Measurements from ENCODE around the gene C1orf210. TPM values are rescaled to one million over a fixed set of nuclear protein-coding genes. Genes with fewer than 3 reads are reported as not detected.

The C1orf210 gene
- total RNA-seq, 2 experiments from 2014 or later: not detected

DNA sequence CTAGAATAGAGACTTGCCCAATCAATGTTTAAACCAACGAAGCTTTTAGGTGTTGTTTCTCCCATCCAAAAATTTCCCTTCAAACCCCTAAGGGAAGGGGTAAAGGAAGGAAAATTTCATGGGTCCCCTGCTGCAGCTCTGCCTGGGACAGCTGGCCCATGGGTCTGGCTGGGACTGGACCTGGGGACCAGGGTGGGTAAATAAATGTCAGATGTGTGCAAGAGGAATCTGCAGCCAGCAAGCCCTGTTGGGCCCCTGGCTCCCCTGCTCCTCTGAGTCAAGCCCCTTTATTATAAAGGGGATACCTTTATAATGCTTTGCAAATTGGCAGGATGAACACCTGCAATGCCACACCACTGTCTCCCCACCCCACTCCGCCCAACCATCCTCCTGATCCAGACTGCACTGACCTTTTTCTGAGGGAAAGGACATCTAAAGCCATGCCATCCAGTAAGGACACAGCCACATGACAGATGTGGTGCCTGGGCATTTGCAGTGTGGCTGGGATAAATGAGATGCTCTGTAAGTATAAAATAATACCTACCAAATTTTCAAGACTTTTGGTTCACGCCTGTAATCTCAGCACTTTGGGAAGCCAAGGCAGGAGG lies 17.5 kb downstream of the C1orf210 start:
- Mint-ChIP-seq H3K9me3 (ENCODE audit: low read depth) (peaks cover 3% of the 10 kb centered on the region), H3K4me3 (no peak overlapping the region), H3K36me3 (ENCODE audit: low read depth) (no peaks in the 10 kb centered on the region), H3K4me1 (peaks cover 10% of the 10 kb centered on the region), H3K27me3 (peaks cover 5% of the 10 kb centered on the region), H3K27ac (no peak overlapping the region)
- ChIA-PET CTCF (no interaction called here), POLR2A (no interaction called here)
- no peak for DNase-seq
- intact Hi-C loops (cut with DNase I, micrococcal nuclease): no loop called here
- ATAC-seq: no peak

DNA sequence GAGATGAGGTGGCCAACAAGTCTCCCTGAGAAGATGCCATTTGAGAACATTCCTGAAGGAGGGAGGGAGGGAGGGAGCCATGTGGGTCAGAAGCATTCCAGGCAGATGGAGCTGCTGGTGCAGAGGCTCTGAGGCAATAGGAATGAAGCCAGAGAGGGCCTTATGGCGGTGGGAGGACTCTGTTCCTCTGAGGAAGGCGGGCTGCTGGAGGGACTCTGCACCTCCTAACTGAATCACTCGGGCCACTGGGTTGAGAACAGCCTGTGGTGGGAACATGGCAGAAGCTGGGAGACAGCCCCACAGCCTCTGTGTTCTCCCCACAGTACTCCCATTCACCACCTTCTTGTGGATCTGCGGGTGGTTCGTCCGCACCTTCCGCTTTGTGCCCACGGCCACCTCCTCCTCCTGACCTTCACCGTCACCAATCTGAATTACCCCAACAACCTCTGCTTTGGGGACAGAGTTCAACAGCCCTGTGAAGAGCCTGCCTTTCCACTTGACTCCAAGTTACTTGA lies 18.0 kb downstream of the C1orf210 start:
- no peak for DNase-seq
- Mint-ChIP-seq H3K27ac (no peak overlapping the region), H3K4me3 (no peak overlapping the region), H3K4me1 (peaks cover 10% of the 10 kb centered on the region), H3K36me3 (ENCODE audit: low read depth) (no peaks in the 10 kb centered on the region), H3K27me3 (peaks cover 5% of the 10 kb centered on the region), H3K9me3 (ENCODE audit: low read depth) (peaks cover 7% of the 10 kb centered on the region)
- ATAC-seq: no peak
- ChIA-PET CTCF (no interaction called here), POLR2A (no interaction called here)
- intact Hi-C loops (cut with DNase I, micrococcal nuclease): no loop called here

DNA sequence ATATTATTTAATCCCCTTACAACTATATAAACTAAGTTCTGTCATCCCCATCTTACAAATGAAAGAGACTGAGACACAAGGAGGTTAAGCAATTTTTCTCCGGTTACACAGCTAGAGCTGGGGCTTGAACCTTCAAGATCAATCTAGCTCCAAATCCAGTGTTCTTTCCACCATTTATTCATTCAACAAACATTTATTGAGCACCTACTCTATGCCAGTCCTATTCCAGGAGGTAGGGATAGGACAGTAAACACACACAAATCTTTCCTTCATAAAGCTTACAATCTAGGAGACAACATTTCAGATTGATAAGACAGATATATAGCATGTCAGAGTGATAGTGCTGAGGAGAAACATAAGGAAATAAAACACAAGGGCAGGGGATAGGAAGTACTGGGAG lies 18.5 kb downstream of the C1orf210 start:
- ATAC-seq: no peak
- ChIA-PET CTCF (interaction anchor here (0.6 kb wide), 1 partner anchor 1376 kb away, joined by 3 read pairs; no protein-coding TSS in a partner anchor), POLR2A (no interaction called here)
- H3K9me3 Mint-ChIP-seq (ENCODE audit: low read depth): peaks cover 7% of the 10 kb centered on the region
- no peak overlapping the region for H3K27ac Mint-ChIP-seq
- DNase-seq: no peak
- intact Hi-C loops (cut with DNase I, micrococcal nuclease): no loop called here
- H3K36me3 Mint-ChIP-seq (ENCODE audit: low read depth): no peaks in the 10 kb centered on the region
- no peak overlapping the region for H3K4me3 Mint-ChIP-seq
- peaks cover 5% of the 10 kb centered on the region for H3K27me3 Mint-ChIP-seq
- peaks cover 10% of the 10 kb centered on the region for H3K4me1 Mint-ChIP-seq

DNA sequence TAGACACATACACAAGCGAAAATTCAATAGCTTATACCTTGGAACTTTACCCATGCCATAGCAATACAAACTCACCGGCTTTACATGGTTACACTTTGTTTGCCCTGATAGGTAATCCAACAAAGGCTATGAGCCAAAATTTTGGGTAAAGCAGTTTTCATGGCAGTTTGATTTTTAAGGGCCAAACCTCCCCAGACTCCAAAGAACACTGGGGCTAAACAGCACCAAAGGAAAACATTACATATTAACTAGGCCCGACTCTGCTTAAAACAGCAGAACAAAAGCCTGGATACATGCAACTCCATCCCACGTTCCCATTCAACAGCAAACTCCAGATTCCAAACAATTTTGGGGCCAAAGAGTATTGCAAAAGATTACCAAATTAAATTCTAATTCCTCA lies 19.9 kb downstream of the C1orf210 start:
- H3K27ac Mint-ChIP-seq: no peak overlapping the region
- CTCF ChIA-PET: interaction anchor here (0.9 kb wide), 1 partner anchor 39 kb away, joined by 3 read pairs; no protein-coding TSS in a partner anchor
- DNase-seq (no peak), ATAC-seq (no peak)
- H3K9me3 Mint-ChIP-seq (ENCODE audit: low read depth): peaks cover 7% of the 10 kb centered on the region
- H3K4me1 Mint-ChIP-seq: peaks cover under 1% of the 10 kb centered on the region
- intact Hi-C loops (cut with DNase I, micrococcal nuclease): no loop called here
- H3K36me3 Mint-ChIP-seq (ENCODE audit: low read depth): no peaks in the 10 kb centered on the region
- H3K4me3 Mint-ChIP-seq: no peak overlapping the region
- POLR2A ChIA-PET: no interaction called here
- H3K27me3 Mint-ChIP-seq: peaks cover 5% of the 10 kb centered on the region

DNA sequence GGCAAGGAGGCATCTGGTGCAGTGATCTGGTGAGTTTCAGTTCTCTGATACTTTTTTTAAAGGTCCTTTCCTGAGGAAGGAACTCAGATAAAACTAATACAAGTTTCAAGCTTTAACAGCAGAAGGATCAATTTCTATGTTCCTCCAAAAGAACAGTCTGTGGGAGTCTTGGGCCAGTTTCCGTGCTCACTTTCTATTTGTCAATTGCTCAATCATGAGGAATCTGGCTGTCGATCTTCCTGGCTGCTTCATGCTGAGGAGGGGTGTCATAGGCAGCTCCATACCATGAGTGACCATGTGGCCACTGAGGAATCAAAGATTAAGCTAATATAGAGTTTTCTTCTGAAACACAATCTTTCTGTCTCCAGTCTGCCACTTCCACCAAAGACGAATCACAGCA lies 27.0 kb downstream of the C1orf210 start:
- intact Hi-C loops (cut with DNase I, micrococcal nuclease): no loop called here
- no peak overlapping the region for H3K4me3 Mint-ChIP-seq
- no peak overlapping the region for H3K27ac Mint-ChIP-seq
- CTCF ChIA-PET: no interaction called here
- no peaks in the 10 kb centered on the region for H3K27me3 Mint-ChIP-seq
- no peaks in the 10 kb centered on the region for H3K36me3 Mint-ChIP-seq (ENCODE audit: low read depth)
- DNase-seq (no peak), ATAC-seq (no peak)
- no peaks in the 10 kb centered on the region for H3K4me1 Mint-ChIP-seq
- POLR2A ChIA-PET: no interaction called here
- peaks cover 4% of the 10 kb centered on the region for H3K9me3 Mint-ChIP-seq (ENCODE audit: low read depth)

DNA sequence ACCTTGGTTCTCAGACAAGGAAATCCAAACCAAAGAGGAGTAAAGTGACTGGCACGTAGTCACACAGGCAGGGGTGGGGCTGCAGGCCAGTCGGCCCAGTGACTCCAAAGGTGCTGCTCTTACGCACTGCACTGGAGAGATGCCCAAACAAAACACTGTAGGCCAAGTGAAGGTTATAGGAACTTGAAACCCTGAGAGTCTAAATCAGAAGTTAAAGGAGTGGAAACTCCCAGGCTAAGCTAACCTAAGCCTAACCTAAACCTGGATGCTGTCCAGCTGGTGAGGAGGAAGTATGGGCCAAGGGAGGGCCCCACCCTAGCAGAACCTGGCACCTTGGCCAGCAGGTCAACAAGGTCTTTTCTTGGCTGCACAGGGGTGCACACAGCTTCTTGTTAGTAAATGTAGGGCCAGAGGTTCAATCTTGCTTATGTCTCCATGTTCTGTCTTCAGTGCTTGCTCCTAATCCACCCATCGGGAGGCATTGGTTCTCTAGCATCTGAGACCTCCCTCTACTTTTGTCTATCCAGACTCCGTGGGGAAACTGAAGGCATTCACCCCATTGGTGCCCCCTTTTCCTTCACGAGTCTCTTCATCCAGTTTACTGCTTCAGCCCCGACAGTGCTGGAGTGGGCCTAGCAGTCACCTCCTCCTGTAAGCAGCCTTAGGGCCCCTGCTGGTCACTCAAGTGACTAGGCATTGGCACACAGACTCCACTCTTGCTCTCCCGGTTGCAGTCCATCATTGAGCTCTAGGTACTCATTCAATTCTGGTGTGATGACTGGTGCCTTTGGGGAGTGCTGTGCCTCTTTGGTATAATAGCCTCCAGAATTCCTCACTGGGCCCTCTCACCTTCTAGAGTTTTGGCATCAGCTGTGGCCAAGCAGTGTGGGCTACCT lies 28.5 kb downstream of the C1orf210 start:
- no peak overlapping the region for H3K4me3 Mint-ChIP-seq
- H3K9me3 Mint-ChIP-seq (ENCODE audit: low read depth): no peaks in the 10 kb centered on the region
- intact Hi-C loops (cut with DNase I, micrococcal nuclease): no loop called here
- CTCF ChIA-PET: no interaction called here
- POLR2A ChIA-PET: no interaction called here
- no peak overlapping the region for H3K27ac Mint-ChIP-seq
- H3K27me3 Mint-ChIP-seq: peaks cover 3% of the 10 kb centered on the region
- ATAC-seq: no peak
- no peak for DNase-seq
- no peaks in the 10 kb centered on the region for H3K36me3 Mint-ChIP-seq (ENCODE audit: low read depth)
- H3K4me1 Mint-ChIP-seq: no peaks in the 10 kb centered on the region

DNA sequence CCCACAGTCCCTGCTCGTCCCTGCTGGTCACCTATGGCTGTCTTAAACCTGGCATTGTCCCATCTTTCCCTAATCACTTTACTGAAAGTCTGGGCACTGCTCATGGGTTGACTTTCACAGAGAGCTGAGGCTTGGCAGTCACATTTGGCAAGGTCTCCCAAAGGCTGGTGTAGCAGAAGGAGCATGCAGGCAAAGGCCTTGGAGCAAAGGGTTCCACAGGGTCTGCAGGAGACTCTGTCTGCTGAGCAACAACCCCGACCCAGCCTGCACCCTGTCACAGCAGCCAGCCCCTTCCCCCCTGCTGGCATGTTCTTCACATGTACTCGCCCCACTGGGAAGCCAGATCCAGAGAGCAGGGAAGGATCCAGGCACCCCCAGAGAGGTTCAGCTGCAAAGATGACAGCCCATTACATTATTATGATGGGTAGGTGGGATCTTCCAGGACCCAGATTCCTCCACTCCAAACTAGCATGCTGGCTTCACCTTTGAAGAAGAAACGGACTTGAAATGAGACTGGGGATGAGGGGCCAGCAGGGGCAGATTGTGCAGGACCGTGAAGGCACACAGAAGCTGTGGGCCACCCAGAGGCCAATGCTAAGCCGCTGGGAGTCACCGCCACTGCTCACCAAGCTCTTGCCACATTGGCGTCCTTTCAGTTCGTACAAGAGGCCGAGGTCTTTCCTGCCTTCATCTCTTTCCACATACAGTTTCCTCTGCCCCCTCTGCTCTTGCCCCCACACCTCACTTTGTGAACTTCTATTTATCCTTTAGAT lies 29.8 kb downstream of the C1orf210 start:
- ChIA-PET CTCF (no interaction called here), POLR2A (no interaction called here)
- H3K4me3 Mint-ChIP-seq: no peak overlapping the region
- H3K27ac Mint-ChIP-seq: no peak overlapping the region
- ATAC-seq: no peak
- no peaks in the 10 kb centered on the region for H3K9me3 Mint-ChIP-seq (ENCODE audit: low read depth)
- intact Hi-C loops (cut with DNase I, micrococcal nuclease): no loop called here
- no peaks in the 10 kb centered on the region for H3K36me3 Mint-ChIP-seq (ENCODE audit: low read depth)
- H3K4me1 Mint-ChIP-seq: no peaks in the 10 kb centered on the region
- DNase-seq: no peak
- peaks cover 5% of the 10 kb centered on the region for H3K27me3 Mint-ChIP-seq

DNA sequence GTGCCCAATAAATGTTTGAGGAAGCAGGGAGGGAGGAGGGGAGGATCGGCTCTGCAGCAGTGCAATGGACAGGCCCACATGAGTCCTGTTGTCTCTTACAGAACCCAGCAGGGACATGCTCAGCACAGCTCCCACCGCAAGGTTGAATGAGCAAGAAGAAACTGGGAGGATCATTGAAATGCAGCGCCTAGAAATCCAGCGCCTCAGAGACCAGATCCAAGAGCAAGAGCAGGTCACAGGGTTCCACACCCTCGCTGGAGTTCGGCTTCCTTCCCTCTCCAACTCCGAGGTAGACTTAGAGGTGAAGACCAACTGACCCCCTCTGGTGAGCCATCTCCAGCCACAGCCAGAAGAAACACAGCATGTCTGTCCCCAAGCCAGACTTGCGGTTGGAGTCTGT lies 31.5 kb downstream of the C1orf210 start:
- ATAC-seq (no peak), DNase-seq (no peak)
- POLR2A ChIA-PET: no interaction called here
- H3K27me3 Mint-ChIP-seq: peaks cover 5% of the 10 kb centered on the region
- H3K36me3 Mint-ChIP-seq (ENCODE audit: low read depth): no peaks in the 10 kb centered on the region
- intact Hi-C loops (cut with DNase I, micrococcal nuclease): no loop called here
- CTCF ChIA-PET: no interaction called here
- H3K27ac Mint-ChIP-seq: no peak overlapping the region
- no peaks in the 10 kb centered on the region for H3K4me1 Mint-ChIP-seq
- no peaks in the 10 kb centered on the region for H3K9me3 Mint-ChIP-seq (ENCODE audit: low read depth)
- H3K4me3 Mint-ChIP-seq: no peak overlapping the region

DNA sequence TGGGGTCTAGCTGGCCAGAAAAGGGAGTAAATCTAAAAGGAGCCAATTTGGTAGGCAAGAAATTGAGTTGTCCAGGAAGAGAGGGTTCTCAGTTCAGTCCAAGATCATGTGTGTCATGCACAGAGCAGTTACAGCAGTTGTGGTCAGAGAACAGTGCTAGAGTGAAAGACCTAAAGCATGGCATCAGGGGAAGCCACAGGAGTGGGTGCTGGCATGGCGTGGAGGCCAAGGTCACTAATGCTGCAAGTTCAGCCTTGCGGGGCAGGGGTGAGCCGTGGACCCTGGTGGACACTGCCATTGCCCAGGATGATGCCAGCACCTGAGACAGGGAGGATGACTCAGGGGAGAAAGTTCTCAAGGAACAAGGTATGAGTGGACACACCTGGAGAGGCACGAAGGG lies 32.2 kb downstream of the C1orf210 start:
- Mint-ChIP-seq H3K9me3 (ENCODE audit: low read depth) (no peaks in the 10 kb centered on the region), H3K4me1 (no peaks in the 10 kb centered on the region), H3K27me3 (peaks cover 5% of the 10 kb centered on the region), H3K36me3 (ENCODE audit: low read depth) (no peaks in the 10 kb centered on the region), H3K4me3 (no peak overlapping the region), H3K27ac (no peak overlapping the region)
- intact Hi-C loops (cut with DNase I, micrococcal nuclease): no loop called here
- ChIA-PET CTCF (no interaction called here), POLR2A (no interaction called here)
- ATAC-seq (no peak), DNase-seq (no peak)

DNA sequence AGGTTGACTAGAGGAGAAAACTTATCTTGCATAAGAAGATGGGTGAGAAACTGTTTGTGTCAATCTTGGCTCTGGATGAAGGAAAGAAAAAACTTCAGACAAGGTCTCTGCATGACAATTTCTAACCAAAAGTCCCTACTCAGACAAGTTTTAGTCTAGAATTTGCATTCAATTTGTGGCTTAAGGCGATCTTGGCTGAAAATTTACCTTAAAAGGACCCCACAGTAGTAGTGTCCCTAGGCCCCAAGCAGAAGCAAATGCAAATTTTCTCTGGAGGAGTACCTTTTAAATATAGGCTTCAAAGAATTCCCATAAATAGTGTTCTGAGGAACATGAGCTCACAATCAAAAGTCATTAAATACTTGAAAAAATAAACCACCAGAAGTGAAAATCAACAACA lies 33.2 kb downstream of the C1orf210 start:
- intact Hi-C loops (cut with DNase I, micrococcal nuclease): no loop called here
- ATAC-seq (no peak), DNase-seq (no peak)
- peaks cover 5% of the 10 kb centered on the region for H3K27me3 Mint-ChIP-seq
- H3K36me3 Mint-ChIP-seq (ENCODE audit: low read depth): no peaks in the 10 kb centered on the region
- H3K27ac Mint-ChIP-seq: no peak overlapping the region
- H3K4me3 Mint-ChIP-seq: no peak overlapping the region
- ChIA-PET CTCF (no interaction called here), POLR2A (no interaction called here)
- H3K4me1 Mint-ChIP-seq: no peaks in the 10 kb centered on the region
- H3K9me3 Mint-ChIP-seq (ENCODE audit: low read depth): no peaks in the 10 kb centered on the region

DNA sequence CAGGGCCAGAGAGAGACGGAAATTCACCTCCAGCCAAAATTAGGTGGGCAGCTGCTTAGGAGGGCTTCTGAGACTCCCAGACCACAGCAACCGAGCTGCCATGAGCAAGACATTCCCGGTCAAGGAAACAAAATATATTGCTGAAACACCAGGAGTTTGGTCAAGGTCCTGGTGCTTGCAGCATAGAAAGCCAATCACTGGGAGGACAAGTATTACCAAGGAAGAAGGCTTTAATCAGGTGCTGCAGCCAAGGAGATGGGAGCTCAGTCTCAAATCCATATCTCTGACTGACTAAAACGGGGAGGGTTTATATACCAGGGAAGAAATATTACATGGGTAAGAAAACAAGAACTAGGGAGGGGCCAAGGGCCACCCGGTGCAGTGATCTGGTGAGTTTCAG lies 34.4 kb downstream of the C1orf210 start:
- Mint-ChIP-seq H3K36me3 (ENCODE audit: low read depth) (no peaks in the 10 kb centered on the region), H3K4me3 (no peak overlapping the region), H3K27me3 (peaks cover 5% of the 10 kb centered on the region), H3K9me3 (ENCODE audit: low read depth) (no peaks in the 10 kb centered on the region), H3K27ac (no peak overlapping the region), H3K4me1 (no peaks in the 10 kb centered on the region)
- ATAC-seq: no peak
- no peak for DNase-seq
- CTCF ChIA-PET: no interaction called here
- intact Hi-C loops (cut with DNase I, micrococcal nuclease): no loop called here
- POLR2A ChIA-PET: no interaction called here

DNA sequence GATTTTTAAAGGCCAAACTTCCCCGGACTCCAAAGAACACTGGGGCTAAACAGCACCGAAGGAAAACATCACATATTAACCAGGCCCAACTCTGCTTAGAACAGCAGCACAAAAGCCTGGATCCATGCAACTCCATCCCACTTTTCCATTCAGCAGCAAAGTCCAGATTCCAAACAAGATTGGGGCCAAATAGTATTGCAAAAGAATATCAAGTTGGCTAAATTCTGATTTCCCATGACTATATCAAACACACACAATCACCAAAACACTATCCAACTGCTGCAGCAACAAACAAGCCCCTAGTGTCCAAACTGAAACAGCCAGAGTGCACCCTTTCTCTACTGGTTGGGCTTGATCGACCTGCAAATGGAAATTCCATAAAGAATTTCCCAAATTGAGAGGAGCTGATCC lies 35.0 kb downstream of the C1orf210 start:
- no peaks in the 10 kb centered on the region for H3K36me3 Mint-ChIP-seq (ENCODE audit: low read depth)
- peaks cover 5% of the 10 kb centered on the region for H3K27me3 Mint-ChIP-seq
- H3K27ac Mint-ChIP-seq: no peak overlapping the region
- ATAC-seq (no peak), DNase-seq (no peak)
- POLR2A ChIA-PET: no interaction called here
- intact Hi-C loops (cut with DNase I, micrococcal nuclease): no loop called here
- H3K9me3 Mint-ChIP-seq (ENCODE audit: low read depth): no peaks in the 10 kb centered on the region
- CTCF ChIA-PET: no interaction called here
- no peaks in the 10 kb centered on the region for H3K4me1 Mint-ChIP-seq
- H3K4me3 Mint-ChIP-seq: no peak overlapping the region

Data from activated CD4-positive, alpha-beta T cell treated with anti-CD3 and anti-CD28 coated beads for 36 hours (primary cell).